HG02885 (cell line): ENCODE results near the gene NUP205.
"Not testable (repeated sequence)": the region's sequence is repeated elsewhere in the genome, so short reads cannot be mapped to it uniquely, and the experiment has no call there.

ENCODE experiments used
- ATAC-seq: cut with Tn5 transposase; IDR thresholded peaks from one replicate; pipeline ENCODE4 v1.9.1; 2021; ENCODE audit warnings: mild to moderate bottlenecking; ENCODE audit not compliant: unreplicated experiment, poor library complexity

NUP205 gene

GRCh38 chr7:135602304-135602703 is 44.6 kb downstream of the NUP205 start:
- ATAC-seq, result no peak

- no peak for ATAC-seq
Observed at GRCh38 chr7:135616136-135616535, 58.4 kb downstream of the NUP205 start.

- no peak for ATAC-seq
Observed at GRCh38 chr7:135617781-135618180, 60.1 kb downstream of the NUP205 start.

- ATAC-seq, result no peak
Observed at GRCh38 chr7:135618510-135618909, 60.8 kb downstream of the NUP205 start.

- no peak for ATAC-seq
Observed at GRCh38 chr7:135620447-135620846, 62.7 kb downstream of the NUP205 start.

- no peak for ATAC-seq
Observed at GRCh38 chr7:135620980-135621850, 63.5 kb downstream of the NUP205 start.

GRCh38 chr7:135634191-135634878 is 76.6 kb downstream of the NUP205 start:
- ATAC-seq, result no peak

GRCh38 chr7:135639690-135640089 is 82.0 kb downstream of the NUP205 start:
- not testable (repeated sequence) for ATAC-seq

GRCh38 chr7:135644154-135644553 is 86.4 kb downstream of the NUP205 start:
- ATAC-seq, result no peak

- no peak for ATAC-seq
Observed at GRCh38 chr7:135644729-135645128, 87.0 kb downstream of the NUP205 start.

GRCh38 chr7:135645296-135645904 is 87.7 kb downstream of the NUP205 start:
- no peak for ATAC-seq

- ATAC-seq, result no peak
Observed at GRCh38 chr7:135647755-135648154, 90.0 kb downstream of the NUP205 start.

- no peak for ATAC-seq
Observed at GRCh38 chr7:135648235-135648634, 90.5 kb downstream of the NUP205 start.

GRCh38 chr7:135650831-135651573 is 93.3 kb downstream of the NUP205 start:
- ATAC-seq, result no peak

- no peak for ATAC-seq
Observed at GRCh38 chr7:135653340-135654080, 95.8 kb downstream of the NUP205 start.

GRCh38 chr7:135658564-135658963 is 100.8 kb downstream of the NUP205 start:
- ATAC-seq, result no peak

- ATAC-seq, result no peak
Observed at GRCh38 chr7:135659159-135659846, 101.6 kb downstream of the NUP205 start.

GRCh38 chr7:135661311-135662122 is 103.8 kb downstream of the NUP205 start:
- peak; percentile 1 for ATAC-seq

GRCh38 chr7:135662123-135662372 is 104.3 kb downstream of the NUP205 start:
- ATAC-seq, result no peak
